HEK293 (cell line): Measurements from ENCODE around the gene KCNMA1.

ENCODE experiments used
- CTCF ChIA-PET: fragments of 350-600 bp; formaldehyde crosslinking; extraction: SDS; loops from one replicate; lab custom pipeline; 2021; ENCODE audit warnings: antibody characterized with exemption; lab: Yijun Ruan, JAX
- POLR2A ChIA-PET: fragments of 300-600 bp; formaldehyde crosslinking; extraction: SDS; loops from one replicate; lab custom pipeline; 2020; ENCODE audit warnings: antibody characterized with exemption, inconsistent platforms; lab: Yijun Ruan, JAX
- H3K27ac ChIP-seq: fragments of 200-500 bp; sonication (Bioruptor generic); 2 replicates; pipeline ENCODE4 v1.5.1; 2014; ENCODE audit warnings: low read depth, low read length, control low read depth, inconsistent platforms; ENCODE audit errors: extremely low read depth
- H3K36me3 ChIP-seq, 2 experiments: fragments of 200-500 bp in 1 of 2; sonication (Bioruptor generic) in 1 of 2; 1 replicate in 1 of 2; 2 replicates in 1 of 2; pipeline ENCODE4 v1.5.1; 2014 to 2017; ENCODE audit warnings: inconsistent platforms in 2 of 2, low read length in 2 of 2; ENCODE audit not compliant: control insufficient read depth in 2 of 2, insufficient read depth in 1 of 2
- H3K4me1 ChIP-seq: fragments of 200-500 bp; sonication (Bioruptor generic); 2 replicates; pipeline ENCODE4 v1.5.1; 2014; ENCODE audit warnings: mild to moderate bottlenecking, low read length, inconsistent platforms; ENCODE audit not compliant: control insufficient read depth, insufficient read depth
- H3K4me3 ChIP-seq: 2 replicates; pipeline ENCODE4 v1.5.1; 2011; ENCODE audit warnings: low read depth, mild to moderate bottlenecking, control low read depth, low read length, moderate library complexity
- H3K9me3 ChIP-seq: fragments of 200-500 bp; sonication (Bioruptor generic); 2 replicates; pipeline ENCODE4 v1.5.1; 2014; ENCODE audit warnings: low read depth, low read length, inconsistent platforms; ENCODE audit not compliant: control insufficient read depth, insufficient read depth
- MEIS1 ChIP-seq: sonication (generic); formaldehyde crosslinking; IDR thresholded peaks from 2 replicates; pipeline ENCODE4 v1.8.1; 2022; ENCODE audit warnings: missing genetic modification reagents, mild to moderate bottlenecking, borderline replicate concordance
- RBAK ChIP-seq: fragments of 450-650 bp; formaldehyde crosslinking; IDR thresholded peaks from 2 replicates; pipeline ENCODE4 v1.5.1; 2016; ENCODE audit warnings: missing biosample characterization, missing genetic modification characterization
- ZFP3 ChIP-seq: fragments of 450-650 bp; formaldehyde crosslinking; IDR thresholded peaks from 2 replicates; pipeline ENCODE4 v1.5.1; 2016; ENCODE audit warnings: low read depth, missing biosample characterization, missing genetic modification characterization
- ZNF211 ChIP-seq: fragments of 450-650 bp; formaldehyde crosslinking; IDR thresholded peaks from 2 replicates; pipeline ENCODE4 v1.5.1; 2016; ENCODE audit warnings: low read depth, missing biosample characterization, missing genetic modification characterization
- ZNF426 ChIP-seq: fragments of 450-650 bp; formaldehyde crosslinking; IDR thresholded peaks from 2 replicates; pipeline ENCODE4 v1.5.1; 2017; ENCODE audit warnings: missing biosample characterization, missing genetic modification characterization, mild to moderate bottlenecking, inconsistent platforms, moderate library complexity
- ZNF529 ChIP-seq: fragments of 450-650 bp; formaldehyde crosslinking; IDR thresholded peaks from 2 replicates; pipeline ENCODE4 v1.5.1; 2017; ENCODE audit warnings: missing genetic modification characterization, missing biosample characterization; ENCODE audit not compliant: insufficient replicate concordance
- ZNF654 ChIP-seq: fragments of 450-650 bp; formaldehyde crosslinking; IDR thresholded peaks from 2 replicates; pipeline ENCODE4 v1.5.1; 2016; ENCODE audit warnings: low read depth, missing biosample characterization, missing genetic modification characterization
- ZNF658 ChIP-seq: fragments of 450-650 bp; formaldehyde crosslinking; IDR thresholded peaks from 2 replicates; pipeline ENCODE4; 2016; ENCODE audit warnings: missing biosample characterization, missing genetic modification characterization
- ZNF660 ChIP-seq: fragments of 450-650 bp; IDR thresholded peaks from 2 replicates; pipeline ENCODE4 v1.5.1; 2018; ENCODE audit warnings: missing biosample characterization, mild to moderate bottlenecking, missing genetic modification characterization
- ZNF747 ChIP-seq: fragments of 450-650 bp; formaldehyde crosslinking; IDR thresholded peaks from 2 replicates; pipeline ENCODE4 v1.5.1; 2016; ENCODE audit warnings: missing biosample characterization, missing genetic modification characterization
- ZNF837 ChIP-seq: fragments of 450-650 bp; formaldehyde crosslinking; IDR thresholded peaks from 2 replicates; pipeline ENCODE4 v1.5.1; 2016; ENCODE audit warnings: missing biosample characterization, missing genetic modification characterization
- ZSCAN16 ChIP-seq: fragments of 450-650 bp; formaldehyde crosslinking; IDR thresholded peaks from 2 replicates; pipeline ENCODE4 v1.5.1; 2016; ENCODE audit warnings: missing biosample characterization, missing genetic modification characterization
- ZXDB ChIP-seq: fragments of 450-650 bp; formaldehyde crosslinking; IDR thresholded peaks from 2 replicates; pipeline ENCODE4 v1.5.1; 2016; ENCODE audit warnings: missing biosample characterization, missing genetic modification characterization
- TF ChIP-seq, protein P1 (sequence below): fragments of 450-650 bp; formaldehyde crosslinking; IDR thresholded peaks from 2 replicates; pipeline ENCODE4 v1.5.1; 2016; ENCODE audit warnings: missing biosample characterization, missing genetic modification characterization
- TF ChIP-seq, protein P2 (sequence below): fragments of 450-650 bp; formaldehyde crosslinking; IDR thresholded peaks from 2 replicates; pipeline ENCODE4 v1.5.1; 2017; ENCODE audit warnings: missing biosample characterization, missing genetic modification characterization
- TF ChIP-seq, protein P3 (sequence below): fragments of 450-650 bp; formaldehyde crosslinking; IDR thresholded peaks from 2 replicates; pipeline ENCODE4 v1.5.1; 2016; ENCODE audit warnings: missing biosample characterization, missing genetic modification characterization
- TF ChIP-seq, protein P4 (sequence below): fragments of 450-650 bp; formaldehyde crosslinking; IDR thresholded peaks from 2 replicates; pipeline ENCODE4 v1.5.1; 2016; ENCODE audit warnings: missing biosample characterization, missing genetic modification characterization
- TF ChIP-seq, protein P5 (sequence below): fragments of 450-650 bp; formaldehyde crosslinking; IDR thresholded peaks from 2 replicates; pipeline ENCODE4 v1.5.1; 2016; ENCODE audit warnings: missing biosample characterization, missing genetic modification characterization, borderline replicate concordance
- TF ChIP-seq, protein P6 (sequence below): fragments of 450-650 bp; formaldehyde crosslinking; IDR thresholded peaks from 2 replicates; pipeline ENCODE4 v1.5.1; 2016; ENCODE audit warnings: missing biosample characterization, missing genetic modification characterization

Gene KCNMA1

DNA sequence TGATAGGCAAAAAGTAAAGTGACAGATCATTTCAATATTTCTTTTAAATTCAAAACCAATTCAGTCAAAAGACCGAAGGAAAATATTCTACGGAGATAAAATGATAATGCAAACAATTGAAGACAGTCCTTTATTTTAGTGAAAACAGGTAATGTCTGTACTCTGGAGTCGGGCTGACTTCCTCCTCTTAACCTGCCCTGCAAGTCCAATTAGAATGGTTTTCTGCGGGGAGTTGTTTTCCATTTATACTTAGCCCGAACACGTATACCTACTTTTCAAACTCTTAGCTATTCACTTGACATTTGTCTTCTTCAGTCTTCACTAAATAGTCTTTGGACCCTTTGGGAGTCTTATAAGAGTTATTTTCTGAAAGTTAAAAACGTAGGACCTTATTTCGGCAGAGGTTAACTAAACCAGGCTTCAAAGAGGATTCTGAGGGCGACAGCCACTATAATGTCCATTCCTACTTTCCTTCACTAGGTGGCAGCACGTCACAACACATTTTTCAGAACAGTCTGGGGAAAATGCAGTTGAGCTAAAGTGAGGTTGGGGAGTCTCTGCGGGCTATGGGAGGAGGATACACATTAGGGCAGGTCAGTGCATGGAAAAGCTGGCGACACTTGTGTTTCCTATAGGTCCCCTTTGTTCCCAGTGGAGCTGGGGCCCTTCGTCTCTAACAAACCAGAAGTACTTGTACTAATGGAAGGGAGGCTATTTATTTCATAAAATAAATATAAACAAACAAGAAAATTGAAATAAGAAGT, 472.0 kb downstream of the KCNMA1 start:
- CTCF ChIA-PET, result interaction anchor here (0.6 to 21.6 kb wide), 46 partner anchors 8 to 1576 kb away, joined by 3 to 512 read pairs (median 4); partner anchors contain the start of gene KCNMA1
- H3K36me3 ChIP-seq, result no peaks in the 10 kb centered on the region
- TF ChIP-seq ZXDB (tag by site-specific recombination) (no peak), ZNF654 (tag by site-specific recombination) (peak; percentile 95), ZNF211 (tag by site-specific recombination) (no peak), ZNF660 (tag by site-specific recombination) (peak; percentile 68; the same call in 1 of the 2 replicates)
- TF ChIP-seq, protein P1, sequence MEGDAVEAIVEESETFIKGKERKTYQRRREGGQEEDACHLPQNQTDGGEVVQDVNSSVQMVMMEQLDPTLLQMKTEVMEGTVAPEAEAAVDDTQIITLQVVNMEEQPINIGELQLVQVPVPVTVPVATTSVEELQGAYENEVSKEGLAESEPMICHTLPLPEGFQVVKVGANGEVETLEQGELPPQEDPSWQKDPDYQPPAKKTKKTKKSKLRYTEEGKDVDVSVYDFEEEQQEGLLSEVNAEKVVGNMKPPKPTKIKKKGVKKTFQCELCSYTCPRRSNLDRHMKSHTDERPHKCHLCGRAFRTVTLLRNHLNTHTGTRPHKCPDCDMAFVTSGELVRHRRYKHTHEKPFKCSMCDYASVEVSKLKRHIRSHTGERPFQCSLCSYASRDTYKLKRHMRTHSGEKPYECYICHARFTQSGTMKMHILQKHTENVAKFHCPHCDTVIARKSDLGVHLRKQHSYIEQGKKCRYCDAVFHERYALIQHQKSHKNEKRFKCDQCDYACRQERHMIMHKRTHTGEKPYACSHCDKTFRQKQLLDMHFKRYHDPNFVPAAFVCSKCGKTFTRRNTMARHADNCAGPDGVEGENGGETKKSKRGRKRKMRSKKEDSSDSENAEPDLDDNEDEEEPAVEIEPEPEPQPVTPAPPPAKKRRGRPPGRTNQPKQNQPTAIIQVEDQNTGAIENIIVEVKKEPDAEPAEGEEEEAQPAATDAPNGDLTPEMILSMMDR, result peak; percentile 67
- TF ChIP-seq, all 188 proteins: peak for 3
- Histone ChIP-seq H3K4me3 (no peak overlapping the region), H3K27ac (no peak overlapping the region), H3K9me3 (no peaks in the 10 kb centered on the region), H3K4me1 (peaks cover 4% of the 10 kb centered on the region; the same call in 1 of the 2 replicates)
- POLR2A ChIA-PET, result no interaction called here

DNA sequence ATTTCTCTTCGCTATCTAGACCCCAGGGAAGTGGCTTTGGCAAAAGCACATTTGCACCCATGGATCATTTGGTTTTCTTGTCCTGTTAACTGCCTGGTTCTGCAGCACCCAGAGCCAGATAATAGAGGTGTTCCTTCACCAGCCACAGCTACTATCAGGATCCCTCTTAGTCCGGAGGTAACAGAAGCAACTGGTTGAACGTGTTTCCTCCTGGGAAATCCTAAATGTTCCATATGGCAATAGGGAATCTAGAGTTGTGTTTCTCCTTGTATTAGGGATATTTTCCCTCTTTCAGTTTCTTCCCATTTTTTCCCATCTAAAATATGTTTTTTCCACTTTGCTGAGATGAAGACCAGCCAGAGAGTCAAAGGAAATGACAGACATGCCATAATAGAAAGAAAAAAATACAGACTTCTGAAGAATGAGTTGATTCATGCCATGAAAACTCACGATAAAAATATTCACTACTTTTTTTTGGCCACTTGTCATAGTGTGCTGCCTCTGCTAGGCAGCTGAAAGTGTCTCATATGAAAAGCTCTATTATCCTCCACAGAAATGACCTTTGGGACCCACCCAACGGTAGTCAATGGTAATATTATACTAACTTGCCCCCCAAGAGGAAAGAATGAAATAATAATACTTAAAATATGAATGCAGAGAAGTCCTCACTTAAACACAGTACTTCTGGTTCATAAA, 472.8 kb downstream of the KCNMA1 start:
- ChIA-PET CTCF (interaction anchor here (0.5 to 21.6 kb wide), 38 partner anchors 8 to 675 kb away, joined by 3 to 512 read pairs (median 4); partner anchors contain the start of gene KCNMA1), POLR2A (interaction anchor here (0.7 kb wide), 1 partner anchor 321 kb away, joined by 3 read pairs; no protein-coding TSS in a partner anchor)
- Histone ChIP-seq H3K9me3 (no peaks in the 10 kb centered on the region), H3K36me3 (no peaks in the 10 kb centered on the region), H3K27ac (no peak overlapping the region), H3K4me1 (peaks cover 4% of the 10 kb centered on the region; the same call in 1 of the 2 replicates), H3K4me3 (no peak overlapping the region)
- TF ChIP-seq ZNF658 (tag by site-specific recombination), result no peak
- no peak for TF ChIP-seq ZFP3 (tag by site-specific recombination)
- TF ChIP-seq RBAK (tag by site-specific recombination), result no peak
- TF ChIP-seq MEIS1 (CRISPR knock-in tag), result no peak
- TF ChIP-seq, protein P2, sequence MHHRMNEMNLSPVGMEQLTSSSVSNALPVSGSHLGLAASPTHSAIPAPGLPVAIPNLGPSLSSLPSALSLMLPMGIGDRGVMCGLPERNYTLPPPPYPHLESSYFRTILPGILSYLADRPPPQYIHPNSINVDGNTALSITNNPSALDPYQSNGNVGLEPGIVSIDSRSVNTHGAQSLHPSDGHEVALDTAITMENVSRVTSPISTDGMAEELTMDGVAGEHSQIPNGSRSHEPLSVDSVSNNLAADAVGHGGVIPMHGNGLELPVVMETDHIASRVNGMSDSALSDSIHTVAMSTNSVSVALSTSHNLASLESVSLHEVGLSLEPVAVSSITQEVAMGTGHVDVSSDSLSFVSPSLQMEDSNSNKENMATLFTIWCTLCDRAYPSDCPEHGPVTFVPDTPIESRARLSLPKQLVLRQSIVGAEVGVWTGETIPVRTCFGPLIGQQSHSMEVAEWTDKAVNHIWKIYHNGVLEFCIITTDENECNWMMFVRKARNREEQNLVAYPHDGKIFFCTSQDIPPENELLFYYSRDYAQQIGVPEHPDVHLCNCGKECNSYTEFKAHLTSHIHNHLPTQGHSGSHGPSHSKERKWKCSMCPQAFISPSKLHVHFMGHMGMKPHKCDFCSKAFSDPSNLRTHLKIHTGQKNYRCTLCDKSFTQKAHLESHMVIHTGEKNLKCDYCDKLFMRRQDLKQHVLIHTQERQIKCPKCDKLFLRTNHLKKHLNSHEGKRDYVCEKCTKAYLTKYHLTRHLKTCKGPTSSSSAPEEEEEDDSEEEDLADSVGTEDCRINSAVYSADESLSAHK, result no peak
- TF ChIP-seq, protein P3, sequence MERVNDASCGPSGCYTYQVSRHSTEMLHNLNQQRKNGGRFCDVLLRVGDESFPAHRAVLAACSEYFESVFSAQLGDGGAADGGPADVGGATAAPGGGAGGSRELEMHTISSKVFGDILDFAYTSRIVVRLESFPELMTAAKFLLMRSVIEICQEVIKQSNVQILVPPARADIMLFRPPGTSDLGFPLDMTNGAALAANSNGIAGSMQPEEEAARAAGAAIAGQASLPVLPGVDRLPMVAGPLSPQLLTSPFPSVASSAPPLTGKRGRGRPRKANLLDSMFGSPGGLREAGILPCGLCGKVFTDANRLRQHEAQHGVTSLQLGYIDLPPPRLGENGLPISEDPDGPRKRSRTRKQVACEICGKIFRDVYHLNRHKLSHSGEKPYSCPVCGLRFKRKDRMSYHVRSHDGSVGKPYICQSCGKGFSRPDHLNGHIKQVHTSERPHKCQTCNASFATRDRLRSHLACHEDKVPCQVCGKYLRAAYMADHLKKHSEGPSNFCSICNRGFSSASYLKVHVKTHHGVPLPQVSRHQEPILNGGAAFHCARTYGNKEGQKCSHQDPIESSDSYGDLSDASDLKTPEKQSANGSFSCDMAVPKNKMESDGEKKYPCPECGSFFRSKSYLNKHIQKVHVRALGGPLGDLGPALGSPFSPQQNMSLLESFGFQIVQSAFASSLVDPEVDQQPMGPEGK (tag by site-specific recombination), result no peak
- TF ChIP-seq, protein P4, sequence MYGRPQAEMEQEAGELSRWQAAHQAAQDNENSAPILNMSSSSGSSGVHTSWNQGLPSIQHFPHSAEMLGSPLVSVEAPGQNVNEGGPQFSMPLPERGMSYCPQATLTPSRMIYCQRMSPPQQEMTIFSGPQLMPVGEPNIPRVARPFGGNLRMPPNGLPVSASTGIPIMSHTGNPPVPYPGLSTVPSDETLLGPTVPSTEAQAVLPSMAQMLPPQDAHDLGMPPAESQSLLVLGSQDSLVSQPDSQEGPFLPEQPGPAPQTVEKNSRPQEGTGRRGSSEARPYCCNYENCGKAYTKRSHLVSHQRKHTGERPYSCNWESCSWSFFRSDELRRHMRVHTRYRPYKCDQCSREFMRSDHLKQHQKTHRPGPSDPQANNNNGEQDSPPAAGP, result no peak
- TF ChIP-seq ZNF747, result no peak
- TF ChIP-seq ZNF426 (tag by site-specific recombination), result no peak
- no peak for TF ChIP-seq ZNF837 (tag by site-specific recombination)
- no peak for TF ChIP-seq ZNF529
- no peak for TF ChIP-seq ZSCAN16 (tag by site-specific recombination)
- TF ChIP-seq, protein P5, sequence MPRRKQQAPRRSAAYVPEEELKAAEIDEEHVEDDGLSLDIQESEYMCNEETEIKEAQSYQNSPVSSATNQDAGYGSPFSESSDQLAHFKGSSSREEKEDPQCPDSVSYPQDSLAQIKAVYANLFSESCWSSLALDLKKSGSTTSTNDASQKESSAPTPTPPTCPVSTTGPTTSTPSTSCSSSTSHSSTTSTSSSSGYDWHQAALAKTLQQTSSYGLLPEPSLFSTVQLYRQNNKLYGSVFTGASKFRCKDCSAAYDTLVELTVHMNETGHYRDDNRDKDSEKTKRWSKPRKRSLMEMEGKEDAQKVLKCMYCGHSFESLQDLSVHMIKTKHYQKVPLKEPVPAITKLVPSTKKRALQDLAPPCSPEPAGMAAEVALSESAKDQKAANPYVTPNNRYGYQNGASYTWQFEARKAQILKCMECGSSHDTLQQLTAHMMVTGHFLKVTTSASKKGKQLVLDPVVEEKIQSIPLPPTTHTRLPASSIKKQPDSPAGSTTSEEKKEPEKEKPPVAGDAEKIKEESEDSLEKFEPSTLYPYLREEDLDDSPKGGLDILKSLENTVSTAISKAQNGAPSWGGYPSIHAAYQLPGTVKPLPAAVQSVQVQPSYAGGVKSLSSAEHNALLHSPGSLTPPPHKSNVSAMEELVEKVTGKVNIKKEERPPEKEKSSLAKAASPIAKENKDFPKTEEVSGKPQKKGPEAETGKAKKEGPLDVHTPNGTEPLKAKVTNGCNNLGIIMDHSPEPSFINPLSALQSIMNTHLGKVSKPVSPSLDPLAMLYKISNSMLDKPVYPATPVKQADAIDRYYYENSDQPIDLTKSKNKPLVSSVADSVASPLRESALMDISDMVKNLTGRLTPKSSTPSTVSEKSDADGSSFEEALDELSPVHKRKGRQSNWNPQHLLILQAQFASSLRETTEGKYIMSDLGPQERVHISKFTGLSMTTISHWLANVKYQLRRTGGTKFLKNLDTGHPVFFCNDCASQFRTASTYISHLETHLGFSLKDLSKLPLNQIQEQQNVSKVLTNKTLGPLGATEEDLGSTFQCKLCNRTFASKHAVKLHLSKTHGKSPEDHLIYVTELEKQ, result no peak
- TF ChIP-seq, protein P6, sequence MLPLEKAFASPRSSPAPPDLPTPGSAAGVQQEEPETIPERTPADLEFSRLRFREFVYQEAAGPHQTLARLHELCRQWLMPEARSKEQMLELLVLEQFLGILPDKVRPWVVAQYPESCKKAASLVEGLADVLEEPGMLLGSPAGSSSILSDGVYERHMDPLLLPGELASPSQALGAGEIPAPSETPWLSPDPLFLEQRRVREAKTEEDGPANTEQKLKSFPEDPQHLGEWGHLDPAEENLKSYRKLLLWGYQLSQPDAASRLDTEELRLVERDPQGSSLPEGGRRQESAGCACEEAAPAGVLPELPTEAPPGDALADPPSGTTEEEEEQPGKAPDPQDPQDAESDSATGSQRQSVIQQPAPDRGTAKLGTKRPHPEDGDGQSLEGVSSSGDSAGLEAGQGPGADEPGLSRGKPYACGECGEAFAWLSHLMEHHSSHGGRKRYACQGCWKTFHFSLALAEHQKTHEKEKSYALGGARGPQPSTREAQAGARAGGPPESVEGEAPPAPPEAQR (tag by site-specific recombination), result no peak
